HEK293 (cell line): ENCODE results near the gene LTB4R.

Experiments used
- CTCF ChIA-PET: fragments of 350-600 bp; formaldehyde crosslinking; extraction: SDS; loops from one replicate; lab custom pipeline; 2021; ENCODE audit warnings: antibody characterized with exemption; lab: Yijun Ruan, JAX
- POLR2A ChIA-PET: fragments of 300-600 bp; formaldehyde crosslinking; extraction: SDS; loops from one replicate; lab custom pipeline; 2020; ENCODE audit warnings: antibody characterized with exemption, inconsistent platforms; lab: Yijun Ruan, JAX
- H3K27ac ChIP-seq: fragments of 200-500 bp; sonication (Bioruptor generic); 2 replicates; pipeline ENCODE4 v1.5.1; 2014; ENCODE audit warnings: low read depth, low read length, control low read depth, inconsistent platforms; ENCODE audit errors: extremely low read depth
- H3K36me3 ChIP-seq, 2 experiments: fragments of 200-500 bp in 1 of 2; sonication (Bioruptor generic) in 1 of 2; 1 replicate in 1 of 2; 2 replicates in 1 of 2; pipeline ENCODE4 v1.5.1; 2014 to 2017; ENCODE audit warnings: inconsistent platforms in 2 of 2, low read length in 2 of 2; ENCODE audit not compliant: control insufficient read depth in 2 of 2, insufficient read depth in 1 of 2
- H3K4me1 ChIP-seq: fragments of 200-500 bp; sonication (Bioruptor generic); 2 replicates; pipeline ENCODE4 v1.5.1; 2014; ENCODE audit warnings: mild to moderate bottlenecking, low read length, inconsistent platforms; ENCODE audit not compliant: control insufficient read depth, insufficient read depth
- H3K4me3 ChIP-seq: 2 replicates; pipeline ENCODE4 v1.5.1; 2011; ENCODE audit warnings: low read depth, mild to moderate bottlenecking, control low read depth, low read length, moderate library complexity
- H3K9me3 ChIP-seq: fragments of 200-500 bp; sonication (Bioruptor generic); 2 replicates; pipeline ENCODE4 v1.5.1; 2014; ENCODE audit warnings: low read depth, low read length, inconsistent platforms; ENCODE audit not compliant: control insufficient read depth, insufficient read depth
- GLI2 ChIP-seq: fragments of 450-650 bp; formaldehyde crosslinking; IDR thresholded peaks from 2 replicates; pipeline ENCODE4; 2017; ENCODE audit warnings: missing biosample characterization, missing genetic modification characterization, low read depth, borderline replicate concordance
- HOXA7 ChIP-seq: sonication (generic); formaldehyde crosslinking; IDR thresholded peaks from 2 replicates; pipeline ENCODE4 v1.8.1; 2022; ENCODE audit warnings: missing genetic modification reagents, borderline replicate concordance
- HOXD13 ChIP-seq: sonication (generic); formaldehyde crosslinking; IDR thresholded peaks from 2 replicates; pipeline ENCODE4 v1.8.0; 2022; ENCODE audit warnings: missing genetic modification reagents, borderline replicate concordance
- SALL2 ChIP-seq: fragments of 450-650 bp; formaldehyde crosslinking; IDR thresholded peaks from 2 replicates; pipeline ENCODE4 v1.5.0; 2017; ENCODE audit warnings: missing biosample characterization, mild to moderate bottlenecking, missing genetic modification characterization, borderline replicate concordance
- SCRT2 ChIP-seq: fragments of 450-650 bp; formaldehyde crosslinking; IDR thresholded peaks from 2 replicates; pipeline ENCODE4 v1.5.1; 2016; ENCODE audit warnings: missing biosample characterization, missing genetic modification characterization
- ZFHX2 ChIP-seq: fragments of 450-650 bp; formaldehyde crosslinking; conservative IDR thresholded peaks from 2 replicates; pipeline ENCODE4 v1.5.1; 2016; ENCODE audit warnings: missing biosample characterization, missing genetic modification characterization
- ZNF114 ChIP-seq: fragments of 450-650 bp; formaldehyde crosslinking; IDR thresholded peaks from 2 replicates; pipeline ENCODE4 v1.5.0; 2017; ENCODE audit warnings: missing biosample characterization, missing genetic modification characterization
- ZNF146 ChIP-seq: fragments of 450-650 bp; formaldehyde crosslinking; IDR thresholded peaks from 2 replicates; pipeline ENCODE4 v1.5.1; 2016; ENCODE audit warnings: missing biosample characterization, missing genetic modification characterization
- ZNF157 ChIP-seq: fragments of 450-650 bp; formaldehyde crosslinking; IDR thresholded peaks from 2 replicates; pipeline ENCODE4 v1.5.1; 2016; ENCODE audit warnings: missing biosample characterization, missing genetic modification characterization
- ZNF248 ChIP-seq: fragments of 450-650 bp; formaldehyde crosslinking; IDR thresholded peaks from 2 replicates; pipeline ENCODE4 v1.5.1; 2017; ENCODE audit warnings: missing biosample characterization, missing genetic modification characterization
- ZNF324 ChIP-seq: fragments of 450-650 bp; formaldehyde crosslinking; IDR thresholded peaks from 2 replicates; pipeline ENCODE4 v1.5.1; 2016; ENCODE audit warnings: missing biosample characterization, missing genetic modification characterization
- ZNF426 ChIP-seq: fragments of 450-650 bp; formaldehyde crosslinking; IDR thresholded peaks from 2 replicates; pipeline ENCODE4 v1.5.1; 2017; ENCODE audit warnings: missing biosample characterization, missing genetic modification characterization, mild to moderate bottlenecking, inconsistent platforms, moderate library complexity
- ZNF48 ChIP-seq: fragments of 450-650 bp; formaldehyde crosslinking; IDR thresholded peaks from 2 replicates; pipeline ENCODE4 v1.5.1; 2016; ENCODE audit warnings: missing biosample characterization, missing genetic modification characterization
- ZNF600 ChIP-seq: fragments of 450-650 bp; formaldehyde crosslinking; IDR thresholded peaks from 2 replicates; pipeline ENCODE4 v1.5.1; 2016; ENCODE audit warnings: missing biosample characterization, missing genetic modification characterization
- ZNF610 ChIP-seq: fragments of 450-650 bp; formaldehyde crosslinking; IDR thresholded peaks from 2 replicates; pipeline ENCODE4 v1.5.1; 2016; ENCODE audit warnings: missing biosample characterization, missing genetic modification characterization, borderline replicate concordance
- ZNF623 ChIP-seq: fragments of 450-650 bp; formaldehyde crosslinking; IDR thresholded peaks from 2 replicates; pipeline ENCODE4 v1.5.1; 2016; ENCODE audit warnings: missing biosample characterization, missing genetic modification characterization
- ZNF677 ChIP-seq: fragments of 450-650 bp; IDR thresholded peaks from 2 replicates; pipeline ENCODE4 v1.5.0; 2018; ENCODE audit warnings: missing biosample characterization, mild to moderate bottlenecking, missing genetic modification characterization, moderate library complexity
- ZNF701 ChIP-seq: fragments of 450-650 bp; formaldehyde crosslinking; IDR thresholded peaks from 2 replicates; pipeline ENCODE4 v1.5.1; 2016; ENCODE audit warnings: missing biosample characterization, missing genetic modification characterization
- TF ChIP-seq, protein P1 (sequence below): fragments of 450-650 bp; formaldehyde crosslinking; IDR thresholded peaks from 2 replicates; pipeline ENCODE4 v1.5.0; 2017; ENCODE audit warnings: missing biosample characterization, missing genetic modification characterization, borderline replicate concordance
- TF ChIP-seq, protein P2 (sequence below): fragments of 450-650 bp; formaldehyde crosslinking; IDR thresholded peaks from 2 replicates; pipeline ENCODE4 v1.5.1; 2016; ENCODE audit warnings: missing biosample characterization, missing genetic modification characterization
- TF ChIP-seq, protein P3 (sequence below): fragments of 450-650 bp; formaldehyde crosslinking; conservative IDR thresholded peaks from 2 replicates; pipeline ENCODE4 v1.5.1; 2016; ENCODE audit warnings: low read depth, missing biosample characterization, missing genetic modification characterization

LTB4R gene

DNA sequence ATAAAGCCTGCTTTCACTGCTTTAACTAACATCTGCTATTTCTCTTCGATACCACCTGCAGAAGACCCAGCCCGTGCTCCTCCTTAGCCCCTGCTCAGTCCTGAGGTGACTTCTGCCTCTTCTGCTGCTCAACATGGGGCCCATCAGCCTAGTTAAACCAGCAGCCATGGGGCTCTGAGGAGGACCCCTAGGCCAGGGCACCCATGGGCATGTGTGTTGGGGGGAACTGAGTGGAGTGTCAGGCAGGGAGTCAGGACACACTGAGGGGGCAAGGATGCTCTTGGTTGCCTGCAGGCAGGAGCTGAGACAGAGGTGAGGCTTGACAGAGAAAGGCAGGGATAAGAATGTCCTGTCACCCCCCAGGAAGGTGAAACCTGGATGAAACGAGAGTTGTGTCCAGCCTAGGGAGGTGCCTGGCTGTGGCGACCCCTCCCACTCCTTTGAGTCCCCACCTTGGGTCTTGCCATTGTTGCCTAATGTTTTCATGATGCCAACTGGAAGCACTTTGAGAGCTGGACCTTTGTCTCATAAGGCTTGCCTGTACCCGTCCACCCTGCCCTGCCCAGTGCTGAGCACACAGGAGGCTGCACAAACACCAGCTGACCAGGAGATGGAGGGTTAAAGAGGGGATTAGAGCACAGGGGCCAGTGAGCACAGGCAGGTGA, 27.4 kb upstream of the LTB4R start:
- Histone ChIP-seq H3K4me3 (no peak overlapping the region), H3K27ac (0 out of 2 replicates have a peak overlapping the region, but pooled peaks have one; percentile 31), H3K4me1 (no peaks in the 10 kb centered on the region), H3K36me3 (no peaks in the 10 kb centered on the region), H3K9me3 (no peaks in the 10 kb centered on the region)
- ChIA-PET POLR2A (interaction anchor here (1.4 to 2.1 kb wide), 3 partner anchors 10 to 42 kb away, joined by 3 to 12 read pairs (median 9); partner anchors contain the start of genes RABGGTA and TINF2), CTCF (interaction anchor here (0.5 to 2.0 kb wide), 6 partner anchors 11 to 147 kb away, joined by 3 to 7 read pairs (median 4); partner anchors contain the start of genes CBLN3, KHNYN and TINF2)
- no peak for TF ChIP-seq ZNF248 (tag by site-specific recombination)
- no peak for TF ChIP-seq ZNF114 (tag by site-specific recombination)
- no peak for TF ChIP-seq ZNF600 (tag by site-specific recombination)
- TF ChIP-seq SALL2 (tag by site-specific recombination): no peak

DNA sequence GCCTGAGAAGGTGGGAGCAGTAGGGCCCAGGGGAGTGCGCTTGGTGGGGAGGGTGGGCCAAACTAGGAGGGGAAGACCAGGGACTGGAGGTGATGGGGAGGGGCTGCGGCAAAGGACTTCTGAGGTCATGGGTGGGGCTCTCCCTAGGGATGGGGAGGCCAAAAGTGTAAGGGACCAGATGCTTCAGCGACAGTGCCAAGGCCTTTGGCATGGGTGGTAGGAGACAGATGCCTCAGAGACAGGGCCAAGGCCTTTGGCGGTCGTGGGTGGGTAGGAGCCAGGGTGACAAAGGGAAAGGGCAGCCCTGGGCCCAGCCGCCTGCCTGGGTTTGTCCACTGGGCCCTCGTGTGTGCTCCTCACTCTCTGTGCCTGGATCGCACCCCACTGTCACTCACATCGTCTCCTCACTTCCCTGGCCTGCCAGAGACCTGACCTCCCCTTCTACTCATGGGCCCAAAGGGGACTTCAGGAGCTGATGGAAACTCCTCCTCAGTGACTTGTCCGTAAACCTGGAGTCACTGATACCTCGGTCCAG, 26.7 kb upstream of the LTB4R start:
- ChIA-PET POLR2A (interaction anchor here (1.7 to 2.1 kb wide), 2 partner anchors 13 to 42 kb away, joined by 9 to 12 read pairs; partner anchors contain the start of genes RABGGTA and TINF2), CTCF (interaction anchor here (2.0 kb wide), 1 partner anchor 42 kb away, joined by 7 read pairs; the partner anchor contains the start of gene TINF2)
- H3K4me1 ChIP-seq: no peaks in the 10 kb centered on the region
- H3K9me3 ChIP-seq: no peaks in the 10 kb centered on the region
- H3K36me3 ChIP-seq: peaks cover 0 to 4% of the 10 kb centered on the region in 2 experiments; a peak in 1 of 3 replicates
- no peak overlapping the region for H3K27ac ChIP-seq
- no peak overlapping the region for H3K4me3 ChIP-seq
- TF ChIP-seq GLI2 (tag by site-specific recombination) (no peak), ZNF701 (tag by site-specific recombination) (no peak), ZNF48 (no peak), ZFHX2 (tag by site-specific recombination) (no peak), HOXD13 (no peak), ZNF324 (tag by site-specific recombination) (no peak), ZNF623 (tag by site-specific recombination) (no peak), HOXA7 (no peak), ZNF426 (tag by site-specific recombination) (no peak), ZNF146 (tag by site-specific recombination) (no peak), SCRT2 (no peak), ZNF114 (tag by site-specific recombination) (no peak), ZNF157 (tag by site-specific recombination) (no peak), ZNF677 (tag by site-specific recombination) (no peak), ZNF610 (no peak)
- TF ChIP-seq, protein P1, sequence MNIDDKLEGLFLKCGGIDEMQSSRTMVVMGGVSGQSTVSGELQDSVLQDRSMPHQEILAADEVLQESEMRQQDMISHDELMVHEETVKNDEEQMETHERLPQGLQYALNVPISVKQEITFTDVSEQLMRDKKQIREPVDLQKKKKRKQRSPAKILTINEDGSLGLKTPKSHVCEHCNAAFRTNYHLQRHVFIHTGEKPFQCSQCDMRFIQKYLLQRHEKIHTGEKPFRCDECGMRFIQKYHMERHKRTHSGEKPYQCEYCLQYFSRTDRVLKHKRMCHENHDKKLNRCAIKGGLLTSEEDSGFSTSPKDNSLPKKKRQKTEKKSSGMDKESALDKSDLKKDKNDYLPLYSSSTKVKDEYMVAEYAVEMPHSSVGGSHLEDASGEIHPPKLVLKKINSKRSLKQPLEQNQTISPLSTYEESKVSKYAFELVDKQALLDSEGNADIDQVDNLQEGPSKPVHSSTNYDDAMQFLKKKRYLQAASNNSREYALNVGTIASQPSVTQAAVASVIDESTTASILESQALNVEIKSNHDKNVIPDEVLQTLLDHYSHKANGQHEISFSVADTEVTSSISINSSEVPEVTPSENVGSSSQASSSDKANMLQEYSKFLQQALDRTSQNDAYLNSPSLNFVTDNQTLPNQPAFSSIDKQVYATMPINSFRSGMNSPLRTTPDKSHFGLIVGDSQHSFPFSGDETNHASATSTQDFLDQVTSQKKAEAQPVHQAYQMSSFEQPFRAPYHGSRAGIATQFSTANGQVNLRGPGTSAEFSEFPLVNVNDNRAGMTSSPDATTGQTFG (tag by site-specific recombination): no peak
- TF ChIP-seq, protein P2, sequence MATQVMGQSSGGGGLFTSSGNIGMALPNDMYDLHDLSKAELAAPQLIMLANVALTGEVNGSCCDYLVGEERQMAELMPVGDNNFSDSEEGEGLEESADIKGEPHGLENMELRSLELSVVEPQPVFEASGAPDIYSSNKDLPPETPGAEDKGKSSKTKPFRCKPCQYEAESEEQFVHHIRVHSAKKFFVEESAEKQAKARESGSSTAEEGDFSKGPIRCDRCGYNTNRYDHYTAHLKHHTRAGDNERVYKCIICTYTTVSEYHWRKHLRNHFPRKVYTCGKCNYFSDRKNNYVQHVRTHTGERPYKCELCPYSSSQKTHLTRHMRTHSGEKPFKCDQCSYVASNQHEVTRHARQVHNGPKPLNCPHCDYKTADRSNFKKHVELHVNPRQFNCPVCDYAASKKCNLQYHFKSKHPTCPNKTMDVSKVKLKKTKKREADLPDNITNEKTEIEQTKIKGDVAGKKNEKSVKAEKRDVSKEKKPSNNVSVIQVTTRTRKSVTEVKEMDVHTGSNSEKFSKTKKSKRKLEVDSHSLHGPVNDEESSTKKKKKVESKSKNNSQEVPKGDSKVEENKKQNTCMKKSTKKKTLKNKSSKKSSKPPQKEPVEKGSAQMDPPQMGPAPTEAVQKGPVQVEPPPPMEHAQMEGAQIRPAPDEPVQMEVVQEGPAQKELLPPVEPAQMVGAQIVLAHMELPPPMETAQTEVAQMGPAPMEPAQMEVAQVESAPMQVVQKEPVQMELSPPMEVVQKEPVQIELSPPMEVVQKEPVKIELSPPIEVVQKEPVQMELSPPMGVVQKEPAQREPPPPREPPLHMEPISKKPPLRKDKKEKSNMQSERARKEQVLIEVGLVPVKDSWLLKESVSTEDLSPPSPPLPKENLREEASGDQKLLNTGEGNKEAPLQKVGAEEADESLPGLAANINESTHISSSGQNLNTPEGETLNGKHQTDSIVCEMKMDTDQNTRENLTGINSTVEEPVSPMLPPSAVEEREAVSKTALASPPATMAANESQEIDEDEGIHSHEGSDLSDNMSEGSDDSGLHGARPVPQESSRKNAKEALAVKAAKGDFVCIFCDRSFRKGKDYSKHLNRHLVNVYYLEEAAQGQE: no peak
- TF ChIP-seq, protein P3, sequence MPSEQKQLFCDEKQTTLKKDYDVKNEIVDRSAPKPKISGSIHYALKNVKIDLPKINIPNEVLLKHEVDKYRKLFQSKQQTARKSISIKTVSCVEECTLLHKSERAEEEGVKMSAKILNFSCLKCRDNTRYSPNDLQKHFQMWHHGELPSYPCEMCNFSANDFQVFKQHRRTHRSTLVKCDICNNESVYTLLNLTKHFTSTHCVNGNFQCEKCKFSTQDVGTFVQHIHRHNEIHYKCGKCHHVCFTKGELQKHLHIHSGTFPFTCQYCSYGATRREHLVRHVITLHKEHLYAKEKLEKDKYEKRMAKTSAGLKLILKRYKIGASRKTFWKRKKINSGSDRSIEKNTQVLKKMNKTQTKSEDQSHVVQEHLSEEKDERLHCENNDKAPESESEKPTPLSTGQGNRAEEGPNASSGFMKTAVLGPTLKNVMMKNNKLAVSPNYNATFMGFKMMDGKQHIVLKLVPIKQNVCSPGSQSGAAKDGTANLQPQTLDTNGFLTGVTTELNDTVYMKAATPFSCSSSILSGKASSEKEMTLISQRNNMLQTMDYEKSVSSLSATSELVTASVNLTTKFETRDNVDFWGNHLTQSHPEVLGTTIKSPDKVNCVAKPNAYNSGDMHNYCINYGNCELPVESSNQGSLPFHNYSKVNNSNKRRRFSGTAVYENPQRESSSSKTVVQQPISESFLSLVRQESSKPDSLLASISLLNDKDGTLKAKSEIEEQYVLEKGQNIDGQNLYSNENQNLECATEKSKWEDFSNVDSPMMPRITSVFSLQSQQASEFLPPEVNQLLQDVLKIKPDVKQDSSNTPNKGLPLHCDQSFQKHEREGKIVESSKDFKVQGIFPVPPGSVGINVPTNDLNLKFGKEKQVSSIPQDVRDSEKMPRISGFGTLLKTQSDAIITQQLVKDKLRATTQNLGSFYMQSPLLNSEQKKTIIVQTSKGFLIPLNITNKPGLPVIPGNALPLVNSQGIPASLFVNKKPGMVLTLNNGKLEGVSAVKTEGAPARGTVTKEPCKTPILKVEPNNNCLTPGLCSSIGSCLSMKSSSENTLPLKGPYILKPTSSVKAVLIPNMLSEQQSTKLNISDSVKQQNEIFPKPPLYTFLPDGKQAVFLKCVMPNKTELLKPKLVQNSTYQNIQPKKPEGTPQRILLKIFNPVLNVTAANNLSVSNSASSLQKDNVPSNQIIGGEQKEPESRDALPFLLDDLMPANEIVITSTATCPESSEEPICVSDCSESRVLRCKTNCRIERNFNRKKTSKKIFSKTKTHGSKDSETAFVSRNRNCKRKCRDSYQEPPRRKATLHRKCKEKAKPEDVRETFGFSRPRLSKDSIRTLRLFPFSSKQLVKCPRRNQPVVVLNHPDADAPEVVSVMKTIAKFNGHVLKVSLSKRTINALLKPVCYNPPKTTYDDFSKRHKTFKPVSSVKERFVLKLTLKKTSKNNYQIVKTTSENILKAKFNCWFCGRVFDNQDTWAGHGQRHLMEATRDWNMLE: no peak
